ENCODE results near the gene CNTRL. TPM values are rescaled to one million over a fixed set of nuclear protein-coding genes. Genes with fewer than 3 reads are reported as not detected.
A peak's percentile ranks its signal among the peaks of the same experiment; 100 is the strongest.

Gene CNTRL
- total and polyA plus RNA-seq, 2 of the 8 experiments (the other 6 are each of a cell fraction or from before 2014, with no cell fraction given) = 5.1 to 13.9 TPM

DNA sequence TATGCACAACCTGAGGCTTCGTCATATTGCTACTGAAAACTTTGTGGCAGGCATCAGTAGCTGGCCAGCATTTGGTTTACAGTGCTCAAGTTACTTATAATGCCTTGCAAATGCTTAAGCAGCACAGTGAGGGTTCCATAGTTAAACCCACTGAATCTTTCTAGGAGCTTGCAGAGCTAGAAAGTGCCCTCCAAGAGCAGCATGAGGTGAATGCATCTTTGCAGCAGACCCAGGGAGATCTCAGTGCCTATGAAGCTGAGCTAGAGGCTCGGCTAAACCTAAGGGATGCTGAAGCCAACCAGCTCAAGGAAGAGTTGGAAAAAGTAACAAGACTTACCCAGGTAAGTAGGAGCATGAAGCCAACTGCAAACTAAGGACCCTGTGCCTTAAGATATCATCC lies 60.9 kb downstream of the CNTRL start:
- H3K23me2 ChIP-seq (ENCODE audit: low read depth, low read length) = 0 out of 2 replicates have a peak, but pooled peaks cover 3% of the 10 kb centered on the region
- H2AFZ ChIP-seq (ENCODE audit: low read length) = no peak overlapping the region
- H4K5ac ChIP-seq (ENCODE audit: insufficient read length, low read depth, low read length) = no peak overlapping the region
- H2BK120ac ChIP-seq (replicated peaks; ENCODE audit: low read depth, low read length) = no peak overlapping the region
- H3K4ac ChIP-seq (replicated peaks; ENCODE audit: insufficient read length, low read depth, low read length) = no peak overlapping the region
- H3K79me2 ChIP-seq (ENCODE audit: control insufficient read depth in 1 of 2, insufficient read depth in 2 of 2, low read length in 2 of 2) = no peaks in the 10 kb centered on the region
- no peaks in the 10 kb centered on the region for H4K20me1 ChIP-seq (replicated peaks in 1 of 2; ENCODE audit: control insufficient read depth in 1 of 2, insufficient read depth in 2 of 2, low read length in 2 of 2)
- H3K79me1 ChIP-seq (ENCODE audit: low read depth, low read length) = no peaks in the 10 kb centered on the region
- no peak overlapping the region for H2BK5ac ChIP-seq (ENCODE audit: low read depth, low read length)
- no peak overlapping the region; a peak in 1 of 8 replicates for H3K4me3 ChIP-seq (ENCODE audit: extremely low read depth in 1 of 4, insufficient read depth in 2 of 4, low read depth in 3 of 4, low read length in 4 of 4)
- no peaks in the 10 kb centered on the region for H3K9me3 ChIP-seq (ENCODE audit: insufficient read depth in 2 of 2, low read depth in 1 of 2, low read length in 1 of 2)
- no peak overlapping the region for H4K91ac ChIP-seq (replicated peaks; ENCODE audit: insufficient read length, low read length)
- POLR2A ChIA-PET (ENCODE audit: partially characterized antibody) = interaction anchor here (0.7 kb wide), 1 partner anchor 241 kb away, joined by 4 read pairs; no protein-coding TSS in a partner anchor
- peak overlapping the region in 1 of 2 experiments; percentile 10; a peak in 1 of 4 replicates for H3K4me2 ChIP-seq (ENCODE audit: insufficient read depth in 1 of 2, low read depth in 2 of 2, low read length in 2 of 2)
- H3K27me3 ChIP-seq (replicated peaks in 1 of 4; ENCODE audit: control insufficient read depth in 3 of 4, extremely low read depth in 1 of 4, insufficient read depth in 3 of 4, low read length in 3 of 4) = no peaks in the 10 kb centered on the region; a peak in 1 of 7 replicates
- peak; percentile 36 for FAIRE-seq
- no peak overlapping the region for H3K23ac ChIP-seq (ENCODE audit: insufficient read length)
- no peak overlapping the region for H4K8ac ChIP-seq (ENCODE audit: extremely low read depth, insufficient read depth, low read length)
- no peak for DNase-seq (ENCODE audit: low read depth in 1 of 2, low spot score in 2 of 2)
- no peak overlapping the region for H3K14ac ChIP-seq (ENCODE audit: insufficient read length)
- H2BK15ac ChIP-seq (ENCODE audit: low read length) = no peak overlapping the region
- H3K56ac ChIP-seq (replicated peaks; ENCODE audit: insufficient read length, low read depth, low read length) = no peak overlapping the region
- peaks cover 0 to 4% (median 0%) of the 10 kb centered on the region in 4 experiments; a peak in 1 of 8 replicates for H3K36me3 ChIP-seq (ENCODE audit: control insufficient read depth in 2 of 4, insufficient read depth in 4 of 4, low read length in 3 of 4)
- CTCF ChIA-PET (ENCODE audit: partially characterized antibody) = interaction anchor here (0.7 to 1.1 kb wide), 7 partner anchors 10 to 283 kb away, joined by 3 to 5 read pairs (median 3); no protein-coding TSS in a partner anchor
- H3K9ac ChIP-seq (replicated peaks in 1 of 4; ENCODE audit: extremely low read depth in 1 of 4, low read depth in 3 of 4, low read length in 3 of 4) = no peak overlapping the region
- H3K4me1 ChIP-seq (replicated peaks in 1 of 4; ENCODE audit: control insufficient read depth in 3 of 4, insufficient read depth in 4 of 4, low read length in 3 of 4) = peaks cover 0 to 12% (median 4%) of the 10 kb centered on the region in 4 experiments; a peak in 4 of 7 replicates
- 79% methylated on average over 2 of the region's 2 CpGs; no CpG with 5 or more reads in 1 of the 2 experiments for WGBS, 2 experiments (ENCODE audit: extremely low coverage in 1 of 2, insufficient coverage in 1 of 2, insufficient read length in 1 of 2, insufficient replicate concordance in 2 of 2, low coverage in 1 of 2, low lambda C conversion rate in 2 of 2, missing lambda C conversion rate in 1 of 2)
- H2BK20ac ChIP-seq (ENCODE audit: low read length) = no peak overlapping the region
- H2BK12ac ChIP-seq (ENCODE audit: low read depth, low read length) = no peak overlapping the region
- no peak overlapping the region for H3K18ac ChIP-seq (ENCODE audit: extremely low read depth, low read length)
- no peak overlapping the region for H3K27ac ChIP-seq (ENCODE audit: low read depth, low read length)
- H2AK5ac ChIP-seq (ENCODE audit: low read depth, low read length) = no peak overlapping the region
